Amygdala (tissue), 56 donors: ENCODE measurements around the gene MED28.
A peak's percentile ranks its signal among the peaks of the same experiment; 100 is the strongest.
"Not testable (repeated sequence)": the region's sequence is repeated elsewhere in the genome, so short reads cannot be mapped to it uniquely, and the experiment has no call there.

Experiments used
- DNase-seq, 56 donors: peaks; one replicate each; lab custom pipeline; 2025; lab: John Stamatoyannopoulos, UW

MED28 gene

DNA sequence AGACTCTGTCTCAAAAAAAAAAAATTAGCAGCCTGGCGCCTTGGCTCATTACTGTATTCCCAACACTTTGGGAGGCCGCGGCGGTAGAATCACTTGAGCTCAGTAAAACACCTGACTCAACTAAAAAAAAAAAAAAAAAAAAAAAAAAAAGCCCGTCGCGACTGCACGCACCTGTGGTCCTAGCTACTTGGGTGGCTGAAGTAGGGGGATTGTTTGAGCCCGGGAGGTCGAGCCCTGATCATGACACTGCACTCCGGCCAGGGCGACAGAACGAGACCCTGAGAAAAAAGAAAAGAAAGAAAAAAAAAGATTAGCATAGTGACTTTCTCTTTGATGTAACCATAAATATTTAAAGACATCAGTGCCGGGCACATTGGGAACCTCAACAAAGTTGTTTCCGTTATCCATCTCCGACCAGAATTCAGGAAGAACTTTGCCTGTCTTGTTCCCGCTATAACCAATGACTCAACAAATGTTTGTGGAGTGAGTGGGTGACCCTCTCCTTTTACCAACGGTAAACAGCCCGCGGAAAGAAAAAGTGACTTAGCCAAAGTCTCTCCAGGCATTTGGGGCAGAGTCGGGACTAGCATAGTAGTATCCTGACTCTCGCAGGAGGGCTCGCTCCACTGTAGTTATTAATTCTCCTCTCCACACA lies 553 bp upstream of the MED28 start:
- peak in 14 of 56 donors; percentile 5 to 79 (median 44) for DNase-seq

GRCh38 chr4:17616283-17616682 lies 1.8 kb downstream of the MED28 start:
- no peak for DNase-seq

DNA sequence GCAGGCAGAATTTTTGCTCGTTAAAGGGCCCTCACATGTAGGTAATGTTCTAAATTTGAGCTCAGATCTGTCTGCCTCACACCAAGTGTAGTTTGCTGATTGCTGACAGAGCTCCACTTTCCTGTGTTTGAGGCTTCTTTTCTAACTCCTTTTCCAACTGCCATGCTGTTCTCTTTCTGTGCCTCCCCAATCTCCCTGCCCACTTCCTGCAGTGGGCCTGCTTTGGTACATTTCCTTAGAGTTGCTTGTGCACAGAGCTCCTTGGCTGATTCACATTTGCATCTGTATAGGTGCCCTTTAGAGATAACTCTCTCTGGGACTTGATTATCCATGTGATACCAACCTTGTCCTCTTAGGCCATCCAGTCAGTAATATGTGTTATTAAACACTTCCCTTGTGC lies 4.5 kb downstream of the MED28 start:
- no peak for DNase-seq

DNA sequence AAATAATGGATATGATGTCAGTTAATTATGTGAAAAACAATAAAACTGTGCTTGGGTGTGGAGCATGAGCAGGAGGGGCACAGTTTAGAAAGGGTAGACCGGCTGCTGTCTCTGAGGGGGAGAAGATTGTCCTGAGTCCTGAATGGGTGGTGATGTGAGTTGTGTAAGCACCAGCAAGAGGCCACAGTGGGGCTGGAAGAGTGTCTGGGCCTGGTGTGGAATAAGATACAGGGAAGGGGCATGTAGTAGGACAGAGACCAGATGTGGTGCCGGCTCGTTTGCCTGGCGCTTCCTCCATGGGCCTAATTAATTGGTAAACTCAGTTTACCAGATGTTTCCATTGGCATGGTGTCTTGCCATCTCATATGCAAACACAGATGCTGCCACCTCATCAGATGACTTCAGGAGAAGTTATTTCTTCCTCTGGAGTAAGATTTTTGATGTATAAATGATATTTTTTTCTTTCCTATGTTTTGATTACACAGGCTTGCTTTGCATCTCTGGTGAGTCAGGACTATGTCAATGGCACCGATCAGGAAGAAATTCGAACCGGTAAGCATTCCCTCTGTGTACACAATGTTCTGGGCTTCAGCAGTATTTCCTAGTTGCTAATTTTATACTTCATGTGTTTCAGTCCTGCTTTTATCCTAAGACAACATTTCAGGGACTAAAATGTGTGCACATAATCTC lies 5.1 kb downstream of the MED28 start:
- no peak for DNase-seq

- no peak for DNase-seq
Observed at GRCh38 chr4:17623451-17624001, 9.1 kb downstream of the MED28 start.

DNA sequence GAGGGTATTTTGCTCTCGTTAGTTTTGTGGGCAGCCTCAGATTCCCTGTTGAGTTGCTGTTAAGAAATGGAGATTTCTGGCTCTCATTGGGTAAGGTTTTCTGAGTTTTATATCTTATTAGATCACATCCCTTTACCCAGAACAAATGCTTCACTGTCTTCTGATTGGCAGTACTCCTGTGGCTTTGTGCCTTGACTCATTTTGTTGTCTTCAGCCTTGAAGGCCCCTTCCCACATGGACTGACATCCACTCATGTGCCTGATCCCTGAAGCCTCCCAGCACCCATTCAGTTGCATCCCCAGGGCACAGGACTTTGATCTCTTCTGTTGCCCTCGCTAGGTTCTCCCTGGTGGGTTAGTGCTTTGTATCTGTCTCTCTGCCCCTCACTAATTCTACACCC lies 10.4 kb downstream of the MED28 start:
- no peak for DNase-seq

DNA sequence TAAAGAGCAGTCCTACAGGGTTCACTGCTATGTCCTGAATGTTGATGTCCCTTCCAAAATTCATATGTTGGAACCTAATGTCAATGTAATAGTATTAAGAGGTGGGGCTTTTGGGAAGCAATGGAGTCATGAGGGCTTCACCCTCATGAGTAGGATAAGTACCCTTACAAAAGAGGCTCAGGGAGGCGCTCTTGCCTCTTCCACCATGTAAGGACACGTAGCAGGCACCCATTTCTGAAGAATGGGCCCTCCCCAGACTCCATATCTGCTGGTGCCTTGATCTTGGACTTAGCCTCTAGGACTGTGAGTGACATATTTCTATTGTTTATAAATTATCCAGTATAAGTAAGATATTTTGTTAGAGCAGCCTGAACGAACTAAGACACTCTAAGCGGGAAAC lies 15.8 kb downstream of the MED28 start:
- no peak for DNase-seq

DNA sequence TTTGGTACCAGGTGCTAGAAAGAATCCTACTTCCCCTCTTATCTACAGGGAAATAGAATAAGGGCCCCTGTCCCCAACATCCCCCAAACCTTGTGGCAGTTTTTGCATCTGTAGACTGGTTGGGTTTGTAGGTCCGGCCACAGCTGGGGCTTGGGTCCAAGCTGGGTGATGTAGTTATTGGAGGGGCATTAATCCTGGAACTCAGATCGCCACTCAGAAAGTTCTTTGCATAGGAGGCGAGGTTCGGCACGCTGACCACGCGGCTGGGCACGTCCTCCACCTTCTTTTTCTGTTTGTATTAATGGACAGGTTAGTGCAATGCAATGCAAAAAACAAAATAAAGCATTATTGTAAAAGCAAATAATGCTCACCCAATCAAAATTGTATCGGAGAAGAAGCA lies 19.2 kb downstream of the MED28 start:
- no peak for DNase-seq

- no peak for DNase-seq
Observed at GRCh38 chr4:17635056-17635455, 20.6 kb downstream of the MED28 start.

DNA sequence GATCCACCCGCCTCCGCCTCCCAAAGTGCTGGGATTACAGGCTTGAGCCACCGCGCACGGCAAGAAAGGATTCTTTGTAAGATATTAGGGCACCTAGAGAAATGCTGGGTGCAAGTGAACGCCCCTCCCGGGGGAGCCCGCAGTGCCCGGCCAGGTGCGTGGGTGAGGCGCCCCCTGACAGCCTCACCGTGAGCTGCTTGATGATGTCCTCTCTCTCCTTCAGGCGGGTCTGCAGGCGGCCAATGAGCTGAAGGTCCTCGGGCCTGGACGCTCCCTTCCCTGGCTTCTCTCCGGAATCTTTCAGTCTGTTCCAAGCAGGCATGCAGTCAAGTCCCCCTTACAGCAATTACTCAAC lies 21.9 kb downstream of the MED28 start:
- DNase-seq: peak in 7 of 56 donors; percentile 27 to 66 (median 42)

GRCh38 chr4:17636696-17637622 lies 22.5 kb downstream of the MED28 start:
- DNase-seq: peak; percentile 17 to 88 (median 65)

DNA sequence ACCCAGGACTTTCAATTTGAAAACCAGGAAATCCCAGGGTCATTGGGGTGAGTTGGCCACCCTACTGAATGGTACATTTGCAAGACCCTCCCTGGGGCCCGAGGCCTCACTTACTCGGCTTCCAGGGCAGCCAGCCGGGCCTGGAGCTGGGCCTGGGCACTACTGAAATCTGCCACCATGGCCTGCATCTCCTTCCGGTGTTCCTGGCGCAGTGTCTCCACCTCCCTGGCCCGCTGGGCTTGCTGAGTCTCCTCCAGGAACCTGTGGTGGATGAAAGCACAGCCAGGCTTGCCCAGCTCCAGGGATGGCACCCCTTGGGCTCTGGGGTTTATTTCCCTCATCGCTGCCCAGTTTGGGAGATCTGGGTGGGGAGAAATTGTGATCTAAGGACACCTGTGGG lies 24.7 kb downstream of the MED28 start:
- DNase-seq: no peak

GRCh38 chr4:17642398-17642783 lies 27.9 kb downstream of the MED28 start:
- no peak for DNase-seq

- no peak for DNase-seq
Observed at GRCh38 chr4:17646693-17647092, 32.3 kb downstream of the MED28 start.

DNA sequence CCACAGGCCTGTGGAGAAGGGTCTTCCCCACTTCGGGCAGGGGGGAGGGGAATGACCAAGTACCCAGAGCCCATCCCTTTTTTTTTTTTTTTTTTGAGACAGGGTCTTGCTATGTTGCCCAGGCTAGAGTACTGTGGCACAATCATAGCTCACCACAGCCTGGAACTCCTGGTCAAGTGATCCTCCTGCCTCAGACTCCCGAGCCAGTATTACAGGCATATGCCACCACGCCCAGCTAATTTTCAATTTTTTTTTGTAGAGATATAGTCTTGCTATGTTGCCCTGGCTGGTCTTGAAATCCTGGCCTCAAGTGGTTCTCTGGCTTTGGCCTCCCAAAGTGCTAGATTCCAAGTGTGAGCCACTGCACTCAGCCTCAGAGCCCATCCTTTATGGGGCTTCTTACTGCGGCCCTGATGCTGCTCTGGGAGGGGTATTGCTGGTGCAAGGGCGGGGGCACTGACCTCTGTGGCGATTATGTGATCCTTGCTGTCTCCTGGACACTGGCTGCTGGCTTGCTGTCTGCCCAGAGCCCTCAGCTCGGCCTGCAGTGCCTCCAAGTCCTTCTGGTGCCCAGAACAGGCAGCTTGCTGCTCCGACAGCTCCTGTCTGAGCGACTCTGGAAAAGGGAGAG lies 32.9 kb downstream of the MED28 start:
- DNase-seq: no peak

- DNase-seq: no peak
Observed at GRCh38 chr4:17647927-17648326, 33.5 kb downstream of the MED28 start.

GRCh38 chr4:17650406-17650805 lies 36.0 kb downstream of the MED28 start:
- DNase-seq: no peak

GRCh38 chr4:17654701-17655100 lies 40.3 kb downstream of the MED28 start:
- DNase-seq: no peak

DNA sequence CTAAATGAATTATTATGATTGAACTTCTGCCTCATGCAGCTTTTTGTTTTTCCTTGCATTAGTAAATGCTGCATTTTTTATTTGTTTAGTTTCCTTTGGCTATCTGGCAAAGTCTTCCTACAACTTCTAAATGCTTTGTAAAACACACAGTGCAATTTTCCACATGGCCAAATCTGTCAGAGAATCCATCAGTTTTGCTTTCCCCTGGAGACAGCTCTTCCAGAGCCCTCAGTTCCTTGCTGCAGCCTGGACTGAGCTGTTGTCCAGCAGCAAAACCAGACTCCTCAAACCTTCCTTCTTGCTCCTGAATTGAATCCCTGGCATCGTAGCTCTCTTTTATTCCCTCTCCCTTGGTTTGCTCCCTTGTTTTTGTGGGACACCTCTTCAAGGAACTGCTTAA lies 42.6 kb downstream of the MED28 start:
- no peak for DNase-seq

DNA sequence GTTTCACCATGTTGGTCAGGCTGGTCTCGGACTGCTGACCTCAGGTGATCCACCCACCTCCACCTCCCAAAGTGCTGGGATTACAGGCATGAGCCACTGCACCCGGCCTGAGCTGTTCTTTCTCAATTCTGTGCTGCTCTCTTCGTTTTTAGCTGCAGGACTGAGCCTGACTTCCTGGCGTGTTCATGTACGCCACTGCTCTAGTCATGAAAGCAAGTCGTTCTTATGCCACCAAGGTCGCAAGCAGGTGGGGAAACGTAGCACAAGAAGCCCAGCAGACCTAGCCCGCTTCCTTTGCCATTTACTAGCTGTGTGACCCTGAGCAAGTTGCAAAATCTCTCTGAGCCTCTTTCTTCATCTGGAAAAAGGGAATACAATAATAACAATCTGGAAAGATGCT lies 43.4 kb downstream of the MED28 start:
- DNase-seq: no peak

- DNase-seq: not testable (repeated sequence)
Observed at GRCh38 chr4:17659196-17659595, 44.8 kb downstream of the MED28 start.
